Ovary (tissue), 3 donors: ENCODE data around the gene ITGB2.

Source experiments
- CTCF ChIP-seq, 3 donors: fragments of 450-650 bp in 2 of 3; fragments of 200-600 bp in 1 of 3; IDR thresholded peaks; one replicate each; pipeline versions ENCODE4 v1.5.1 to v1.8.0; 2016 to 2022; ENCODE audit warnings: antibody characterized with exemption in 3 of 3, mild to moderate bottlenecking in 1 of 3
- EP300 ChIP-seq: sonication (generic); formaldehyde crosslinking; IDR thresholded peaks from one replicate; pipeline ENCODE4 v1.6.1; 2017; ENCODE audit warnings: antibody characterized with exemption
- POLR2A ChIP-seq: fragments of 450-650 bp; IDR thresholded peaks from one replicate; pipeline ENCODE4 v1.6.1; 2017; ENCODE audit warnings: antibody characterized with exemption, mild to moderate bottlenecking, moderate library complexity
- donor health status: DM: no; HTN: no; CAD: no.

GRCh38 chr21:44944596-44944995, 23.9 kb upstream of the ITGB2 start:
- no peak for TF ChIP-seq CTCF (IDR thresholded peaks at IDR 0.05)
- no peak for TF ChIP-seq POLR2A
- no peak for TF ChIP-seq EP300
